ENCODE results near the gene FAM200B.
A peak's percentile ranks its signal among the peaks of the same experiment; 100 is the strongest.

Gene FAM200B

DNA sequence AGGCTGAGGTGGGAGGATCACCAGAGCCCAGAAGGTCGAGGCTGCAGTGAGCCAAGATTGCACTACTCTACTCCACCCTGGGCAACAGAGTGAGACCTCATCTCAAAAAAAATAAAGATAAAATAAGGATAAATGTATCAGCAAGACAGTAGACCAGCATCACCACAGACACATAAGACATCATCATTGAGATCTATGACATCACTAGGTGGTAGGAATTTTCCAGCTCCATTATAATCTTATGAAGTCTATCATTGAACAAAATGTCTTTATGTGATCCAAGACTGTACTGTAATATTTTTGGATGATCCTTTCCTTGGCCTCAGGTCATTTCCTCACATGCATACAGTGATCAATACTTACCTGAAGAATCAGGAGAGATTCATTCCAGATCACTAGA lies 8.3 kb upstream of the FAM200B start:
- peaks cover 0 to 42% (median 17%) of the 10 kb centered on the region in 11 experiments; a peak in 16 of 22 replicates for H3K36me3 ChIP-seq
- no peak overlapping the region for H3K4me3 ChIP-seq
- H3K4me2 ChIP-seq: peak overlapping the region in 9 of 11 experiments; percentile 6 to 91 (median 54); a peak in 12 of 22 replicates
- H3K27me3 ChIP-seq: no peaks in the 10 kb centered on the region
- no peaks in the 10 kb centered on the region for H4K20me1 ChIP-seq
- no peak overlapping the region for H3K9ac ChIP-seq
- peaks cover 59 to 96% (median 79%) of the 10 kb centered on the region in 10 experiments for H3K4me1 ChIP-seq
- H3K9me3 ChIP-seq (replicated peaks in 1 of 11): peaks cover 0 to 22% (median 13%) of the 10 kb centered on the region in 11 experiments; a peak in 9 of 22 replicates
- peak overlapping the region in 9 of 11 experiments; percentile 7 to 95 (median 77); a peak in 16 of 22 replicates for H3K27ac ChIP-seq
- no peak for TF ChIP-seq Cebpa-rat (IDR thresholded peaks at IDR 0.05)

DNA sequence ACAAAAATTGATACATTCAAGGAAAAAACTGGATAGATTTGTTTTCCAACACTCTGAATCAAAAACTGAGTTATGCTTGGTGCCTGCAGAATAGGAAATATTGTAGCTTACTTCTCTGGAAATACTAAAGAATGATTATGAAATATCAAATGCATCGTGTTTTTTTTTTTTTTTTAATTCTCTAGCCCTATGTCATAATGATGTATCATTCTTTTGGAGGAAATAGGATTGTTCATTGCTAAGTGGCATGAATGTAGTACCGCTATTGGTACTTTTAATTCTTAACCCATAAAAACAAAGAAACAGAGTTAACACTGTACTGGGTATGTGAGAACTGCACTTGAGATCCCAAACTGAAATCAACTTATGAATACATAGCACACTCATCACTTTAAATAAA lies 7.6 kb upstream of the FAM200B start:
- peaks cover 0 to 42% (median 17%) of the 10 kb centered on the region in 11 experiments; a peak in 16 of 22 replicates for H3K36me3 ChIP-seq
- H3K27ac ChIP-seq: peak overlapping the region in 10 of 11 experiments; percentile 38 to 95 (median 77); a peak in 18 of 22 replicates
- no peak for TF ChIP-seq Cebpa-rat (IDR thresholded peaks at IDR 0.05)
- no peaks in the 10 kb centered on the region for H3K27me3 ChIP-seq
- peak overlapping the region in 9 of 11 experiments; percentile 6 to 91 (median 75); a peak in 11 of 22 replicates for H3K4me2 ChIP-seq
- H3K9me3 ChIP-seq (replicated peaks in 1 of 11): peaks cover 0 to 22% (median 13%) of the 10 kb centered on the region in 11 experiments; a peak in 9 of 22 replicates
- peaks cover 60 to 95% (median 79%) of the 10 kb centered on the region in 10 experiments for H3K4me1 ChIP-seq
- no peaks in the 10 kb centered on the region for H4K20me1 ChIP-seq
- peak overlapping the region in 1 of 11 experiments; percentile 61; a peak in 2 of 22 replicates for H3K9ac ChIP-seq
- H3K4me3 ChIP-seq: no peak overlapping the region

DNA sequence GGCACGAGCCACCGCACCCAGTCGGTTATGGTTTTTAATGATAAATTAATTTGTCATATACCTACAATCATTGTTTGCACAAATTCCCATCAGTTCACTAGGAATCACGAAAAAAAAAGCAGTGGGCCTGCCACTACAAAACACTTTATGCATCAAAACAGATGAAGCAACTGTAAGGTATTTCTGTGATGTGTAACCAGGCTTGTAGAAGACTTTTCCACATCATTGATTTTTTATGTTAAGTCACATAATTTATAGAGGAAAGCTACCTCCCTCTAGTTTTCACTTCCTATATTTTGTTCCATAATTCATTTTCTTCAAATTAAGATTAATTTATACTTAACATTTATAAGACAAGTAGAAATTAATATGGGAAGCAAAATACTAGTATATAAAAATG lies 6.7 kb upstream of the FAM200B start:
- Histone ChIP-seq H3K27me3 (no peaks in the 10 kb centered on the region), H3K9me3 (replicated peaks in 1 of 11) (peaks cover 0 to 22% (median 13%) of the 10 kb centered on the region in 11 experiments; a peak in 9 of 22 replicates), H3K36me3 (peaks cover 0 to 42% (median 17%) of the 10 kb centered on the region in 11 experiments; a peak in 16 of 22 replicates), H3K4me2 (peak overlapping the region; percentile 32 to 91 (median 63)), H3K4me1 (peaks cover 61 to 96% (median 81%) of the 10 kb centered on the region in 10 experiments), H3K4me3 (peak overlapping the region in 3 of 10 experiments; percentile 23 to 31 (median 26); a peak in 5 of 20 replicates), H3K27ac (peak overlapping the region; percentile 64 to 95 (median 77); a peak in 21 of 22 replicates), H4K20me1 (no peaks in the 10 kb centered on the region), H3K9ac (peak overlapping the region; percentile 38 to 69 (median 59); a peak in 19 of 22 replicates)
- TF ChIP-seq Cebpa-rat (IDR thresholded peaks at IDR 0.05): peak in 1 of 11 experiments; percentile 39; a peak in 2 of 22 replicates

DNA sequence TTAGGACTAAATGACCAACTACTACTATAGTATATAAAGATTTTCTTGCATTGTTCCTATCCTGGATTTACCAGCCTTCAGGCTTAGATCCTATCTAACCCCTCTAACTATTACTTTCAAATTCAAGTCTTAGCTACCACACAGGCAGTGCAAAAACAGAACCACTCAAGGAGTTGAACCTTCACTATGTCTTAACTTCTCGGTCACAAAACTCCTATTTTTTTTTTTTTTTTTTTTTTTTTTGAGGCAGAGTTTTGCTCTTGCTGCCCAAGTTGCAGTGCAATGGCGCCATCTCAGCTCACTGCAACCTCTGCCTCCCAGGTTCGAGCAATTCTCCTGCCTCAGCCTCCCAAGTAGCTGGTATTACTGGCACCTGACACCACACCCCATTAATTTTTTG lies 6.3 kb upstream of the FAM200B start:
- peaks cover 62 to 98% (median 84%) of the 10 kb centered on the region in 10 experiments for H3K4me1 ChIP-seq
- peaks cover 0 to 42% (median 17%) of the 10 kb centered on the region in 11 experiments; a peak in 16 of 22 replicates for H3K36me3 ChIP-seq
- no peaks in the 10 kb centered on the region for H4K20me1 ChIP-seq
- H3K4me2 ChIP-seq: peak overlapping the region; percentile 32 to 91 (median 68)
- H3K9me3 ChIP-seq (replicated peaks in 1 of 11): peaks cover 0 to 22% (median 13%) of the 10 kb centered on the region in 11 experiments; a peak in 9 of 22 replicates
- peak overlapping the region; percentile 5 to 64 (median 48); a peak in 16 of 22 replicates for H3K9ac ChIP-seq
- no peak for TF ChIP-seq Cebpa-rat (IDR thresholded peaks at IDR 0.05)
- H3K27me3 ChIP-seq: no peaks in the 10 kb centered on the region
- peak overlapping the region in 5 of 10 experiments; percentile 16 to 36 (median 26); a peak in 3 of 20 replicates for H3K4me3 ChIP-seq
- peak overlapping the region in 10 of 11 experiments; percentile 68 to 95 (median 77); a peak in 21 of 22 replicates for H3K27ac ChIP-seq

DNA sequence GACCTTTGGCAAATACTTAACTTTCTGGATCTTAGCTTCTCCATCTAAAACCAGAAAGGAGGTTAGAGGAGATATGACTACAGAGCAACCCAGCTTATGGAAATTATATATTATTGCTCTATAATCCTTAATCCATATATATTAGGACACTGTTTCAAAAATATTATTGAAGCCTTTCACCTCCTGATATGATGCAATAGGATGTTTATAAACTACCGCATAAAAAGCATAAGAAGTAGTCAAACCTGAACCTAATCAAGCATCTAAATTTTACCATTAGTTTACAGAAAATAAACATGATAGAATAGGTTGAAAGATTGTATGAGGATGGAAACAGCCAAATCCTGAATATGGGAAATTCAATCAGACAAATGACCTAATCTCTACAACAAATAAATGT lies 5.6 kb upstream of the FAM200B start:
- H3K36me3 ChIP-seq: peaks cover 0 to 42% (median 17%) of the 10 kb centered on the region in 11 experiments; a peak in 16 of 22 replicates
- H3K4me2 ChIP-seq: peak overlapping the region; percentile 32 to 91 (median 68); a peak in 18 of 22 replicates
- H3K4me3 ChIP-seq: no peak overlapping the region
- TF ChIP-seq Cebpa-rat (IDR thresholded peaks at IDR 0.05): no peak
- peak overlapping the region in 7 of 11 experiments; percentile 5 to 64 (median 52); a peak in 5 of 22 replicates for H3K9ac ChIP-seq
- H4K20me1 ChIP-seq: no peaks in the 10 kb centered on the region
- H3K9me3 ChIP-seq (replicated peaks in 1 of 11): peaks cover 0 to 21% (median 13%) of the 10 kb centered on the region in 11 experiments; a peak in 9 of 22 replicates
- H3K27ac ChIP-seq: peak overlapping the region; percentile 53 to 95 (median 77); a peak in 20 of 22 replicates
- no peaks in the 10 kb centered on the region for H3K27me3 ChIP-seq
- H3K4me1 ChIP-seq: peaks cover 57 to 92% (median 80%) of the 10 kb centered on the region in 10 experiments

DNA sequence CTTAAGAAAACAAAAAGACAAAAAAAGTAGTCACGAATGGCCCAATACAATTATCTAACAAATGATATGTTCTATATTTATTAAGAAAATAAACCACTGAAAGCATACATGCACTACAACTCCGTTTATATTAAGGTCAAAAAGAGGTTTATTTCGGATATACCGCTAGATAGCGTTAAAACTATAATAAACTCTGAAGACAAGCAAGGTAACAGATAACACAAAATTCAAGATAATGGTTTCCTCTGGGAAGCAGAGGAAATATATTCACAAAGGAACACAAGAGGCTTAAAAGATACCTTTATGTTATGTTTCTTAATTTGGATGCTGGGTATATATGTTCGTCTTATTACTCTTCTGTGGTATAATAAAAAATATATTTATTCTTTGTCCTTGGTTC lies 4.7 kb upstream of the FAM200B start:
- Histone ChIP-seq H3K27ac (peak overlapping the region in 7 of 11 experiments; percentile 53 to 95 (median 79); a peak in 7 of 22 replicates), H3K9me3 (replicated peaks in 1 of 11) (peaks cover 0 to 21% (median 8%) of the 10 kb centered on the region in 11 experiments; a peak in 9 of 22 replicates), H3K27me3 (no peaks in the 10 kb centered on the region), H3K9ac (peak overlapping the region in 3 of 11 experiments; percentile 65 to 85 (median 84); a peak in 5 of 22 replicates), H3K36me3 (peaks cover 0 to 35% (median 16%) of the 10 kb centered on the region in 11 experiments; a peak in 16 of 22 replicates), H3K4me3 (peak overlapping the region in 3 of 10 experiments; percentile 77 to 94 (median 81); a peak in 7 of 20 replicates), H3K4me2 (peak overlapping the region in 8 of 11 experiments; percentile 64 to 92 (median 83); a peak in 12 of 22 replicates), H3K4me1 (peaks cover 48 to 84% (median 72%) of the 10 kb centered on the region in 10 experiments), H4K20me1 (no peaks in the 10 kb centered on the region)
- no peak for TF ChIP-seq Cebpa-rat (IDR thresholded peaks at IDR 0.05)

DNA sequence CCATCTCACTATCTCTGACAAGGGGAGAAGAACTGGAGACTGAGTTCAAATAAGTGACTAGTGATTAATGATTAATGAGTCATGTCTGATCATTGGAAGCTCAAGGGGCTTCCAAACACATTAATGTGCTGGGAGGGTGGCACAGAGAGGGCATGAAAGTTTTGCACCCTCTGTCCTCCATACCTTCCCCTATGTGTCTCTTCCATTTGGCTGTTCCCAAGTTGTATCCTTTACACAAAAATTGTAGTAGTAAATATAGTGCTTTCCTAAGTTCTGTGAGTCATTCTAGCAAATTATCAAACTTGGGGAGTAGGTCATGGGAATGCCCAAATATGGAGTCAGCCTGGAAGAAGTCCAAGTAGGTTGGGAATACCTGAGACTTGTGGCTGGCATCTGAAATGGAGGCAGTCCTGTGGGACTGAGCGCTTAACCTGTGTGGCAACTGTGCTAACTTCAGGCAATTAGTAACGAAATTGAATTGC lies 4.1 kb upstream of the FAM200B start:
- Histone ChIP-seq H3K9me3 (replicated peaks in 1 of 11) (peaks cover 0 to 15% (median 8%) of the 10 kb centered on the region in 11 experiments; a peak in 8 of 22 replicates), H3K4me2 (peak overlapping the region; percentile 36 to 92 (median 81); a peak in 21 of 22 replicates), H3K9ac (peak overlapping the region in 4 of 11 experiments; percentile 65 to 92 (median 84); a peak in 8 of 22 replicates), H3K27me3 (no peaks in the 10 kb centered on the region), H3K36me3 (peaks cover 0 to 29% (median 13%) of the 10 kb centered on the region in 11 experiments; a peak in 14 of 22 replicates), H3K27ac (peak overlapping the region in 8 of 11 experiments; percentile 1 to 95 (median 71); a peak in 11 of 22 replicates), H3K4me3 (peak overlapping the region in 5 of 10 experiments; percentile 58 to 94 (median 77); a peak in 10 of 20 replicates), H4K20me1 (no peaks in the 10 kb centered on the region), H3K4me1 (peaks cover 46 to 79% (median 68%) of the 10 kb centered on the region in 10 experiments)
- TF ChIP-seq Cebpa-rat (IDR thresholded peaks at IDR 0.05): no peak

DNA sequence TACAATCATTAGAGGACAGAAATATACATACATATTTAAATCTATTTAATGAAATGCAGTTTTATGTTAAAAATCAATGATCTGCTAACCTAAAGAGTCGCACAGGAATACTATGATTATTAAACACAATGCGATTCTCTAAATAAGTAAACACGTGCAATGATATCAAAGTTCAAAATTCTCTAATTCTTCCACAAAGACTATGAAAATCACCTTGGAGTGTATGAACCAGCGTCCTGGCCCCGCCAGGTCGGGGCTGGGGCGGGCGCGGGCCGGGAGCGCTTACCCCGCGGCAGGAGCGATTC lies 608 bp upstream of the FAM200B start:
- peak overlapping the region; percentile 62 to 92 (median 83); a peak in 21 of 22 replicates for H3K4me2 ChIP-seq
- H3K4me1 ChIP-seq: peaks cover 23 to 79% (median 49%) of the 10 kb centered on the region in 10 experiments
- H3K4me3 ChIP-seq: peak overlapping the region; percentile 72 to 94 (median 78)
- H3K36me3 ChIP-seq: peaks cover 10 to 34% (median 25%) of the 10 kb centered on the region in 11 experiments; a peak in 21 of 22 replicates
- H3K27ac ChIP-seq: peak overlapping the region; percentile 53 to 95 (median 90); a peak in 21 of 22 replicates
- H3K27me3 ChIP-seq: no peaks in the 10 kb centered on the region
- TF ChIP-seq Cebpa-rat (IDR thresholded peaks at IDR 0.05): no peak
- H3K9me3 ChIP-seq (replicated peaks in 1 of 11): peaks cover 0 to 15% (median 4%) of the 10 kb centered on the region in 11 experiments; a peak in 8 of 22 replicates
- peak overlapping the region; percentile 84 to 96 (median 90) for H3K9ac ChIP-seq
- H4K20me1 ChIP-seq: no peaks in the 10 kb centered on the region

Data from BLaER1 treated with 17β-estradiol and CSF1 and Interleukin-3, amounts not matched to agents 10 nM and 100 nM (cell line).